ENCODE results near the gene ACSM3. TPM values are rescaled to one million over a fixed set of nuclear protein-coding genes. Genes with fewer than 3 reads are reported as not detected.

Gene ACSM3
- polyA plus RNA-seq, 1 of the 3 experiments (the other 2 are of a cell fraction) = 0.44 TPM

DNA sequence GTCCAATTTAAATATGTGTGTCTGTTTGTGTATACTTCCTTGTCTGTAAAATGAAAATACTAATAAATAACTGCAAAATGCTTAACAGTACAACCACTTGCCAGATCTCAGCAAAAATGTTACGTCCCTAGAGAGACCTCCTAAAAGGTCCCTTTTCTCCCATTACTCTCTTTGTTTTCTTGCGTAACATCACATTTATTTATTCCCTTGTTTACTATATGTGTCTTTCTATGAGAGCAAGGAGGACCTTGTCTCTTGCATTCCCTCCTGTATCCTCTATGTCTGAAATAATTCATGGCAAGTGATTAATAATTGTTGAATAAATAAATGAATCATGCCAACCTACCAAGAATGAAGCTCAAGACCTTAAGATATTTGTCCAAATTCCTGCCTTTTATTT is 1.9 kb downstream of the ACSM3 start:
- 88% methylated on average over 2 of the region's 2 CpGs for WGBS (ENCODE audit: low lambda C conversion rate)
- no peaks in the 10 kb centered on the region for H3K27me3 ChIP-seq (ENCODE audit: insufficient read depth)
- no peak overlapping the region for H3K9ac ChIP-seq
- no peaks in the 10 kb centered on the region for H3K4me1 ChIP-seq (ENCODE audit: control insufficient read depth in 1 of 2, insufficient read depth in 2 of 2, low read depth in 1 of 2, low read length in 1 of 2)
- H3K36me3 ChIP-seq (replicated peaks in 1 of 2; ENCODE audit: control insufficient read depth in 1 of 2, insufficient read depth in 2 of 2, low read length in 1 of 2) = no peaks in the 10 kb centered on the region
- no peak for DNase-seq
- H3K9me2 ChIP-seq = no peaks in the 10 kb centered on the region
- no peaks in the 10 kb centered on the region for H4K20me1 ChIP-seq (ENCODE audit: insufficient read depth)
- no peak overlapping the region for H3K4me2 ChIP-seq
- no peaks in the 10 kb centered on the region for H3K79me2 ChIP-seq (ENCODE audit: insufficient read depth)
- TF ChIP-seq FOXM1 (IDR thresholded peaks at IDR 0.05; ENCODE audit: low read depth) (no peak), YY1 (IDR thresholded peaks at IDR 0.05; ENCODE audit: low read depth) (no peak), NRF1 (IDR thresholded peaks at IDR 0.05; ENCODE audit: low read depth, low read length) (no peak), CHD2 (IDR thresholded peaks at IDR 0.05; ENCODE audit: low read length, partially characterized antibody) (no peak), RFX5 (IDR thresholded peaks at IDR 0.05; ENCODE audit: low read length) (no peak), POLR2AphosphoS5 (IDR thresholded peaks at IDR 0.05; ENCODE audit: low read depth, low read length) (no peak), TEAD4 (IDR thresholded peaks at IDR 0.05; ENCODE audit: borderline replicate concordance, insufficient read depth) (no peak), SIN3A (IDR thresholded peaks at IDR 0.05; ENCODE audit: borderline replicate concordance, low read depth, low read length) (no peak), GATA2 (CRISPR knock-in tag; IDR thresholded peaks at IDR 0.05) (no peak)
- TF ChIP-seq, protein P1, sequence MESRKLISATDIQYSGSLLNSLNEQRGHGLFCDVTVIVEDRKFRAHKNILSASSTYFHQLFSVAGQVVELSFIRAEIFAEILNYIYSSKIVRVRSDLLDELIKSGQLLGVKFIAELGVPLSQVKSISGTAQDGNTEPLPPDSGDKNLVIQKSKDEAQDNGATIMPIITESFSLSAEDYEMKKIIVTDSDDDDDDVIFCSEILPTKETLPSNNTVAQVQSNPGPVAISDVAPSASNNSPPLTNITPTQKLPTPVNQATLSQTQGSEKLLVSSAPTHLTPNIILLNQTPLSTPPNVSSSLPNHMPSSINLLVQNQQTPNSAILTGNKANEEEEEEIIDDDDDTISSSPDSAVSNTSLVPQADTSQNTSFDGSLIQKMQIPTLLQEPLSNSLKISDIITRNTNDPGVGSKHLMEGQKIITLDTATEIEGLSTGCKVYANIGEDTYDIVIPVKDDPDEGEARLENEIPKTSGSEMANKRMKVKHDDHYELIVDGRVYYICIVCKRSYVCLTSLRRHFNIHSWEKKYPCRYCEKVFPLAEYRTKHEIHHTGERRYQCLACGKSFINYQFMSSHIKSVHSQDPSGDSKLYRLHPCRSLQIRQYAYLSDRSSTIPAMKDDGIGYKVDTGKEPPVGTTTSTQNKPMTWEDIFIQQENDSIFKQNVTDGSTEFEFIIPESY (IDR thresholded peaks at IDR 0.05; ENCODE audit: borderline replicate concordance, low read depth) = no peak
- TF ChIP-seq, protein P2, sequence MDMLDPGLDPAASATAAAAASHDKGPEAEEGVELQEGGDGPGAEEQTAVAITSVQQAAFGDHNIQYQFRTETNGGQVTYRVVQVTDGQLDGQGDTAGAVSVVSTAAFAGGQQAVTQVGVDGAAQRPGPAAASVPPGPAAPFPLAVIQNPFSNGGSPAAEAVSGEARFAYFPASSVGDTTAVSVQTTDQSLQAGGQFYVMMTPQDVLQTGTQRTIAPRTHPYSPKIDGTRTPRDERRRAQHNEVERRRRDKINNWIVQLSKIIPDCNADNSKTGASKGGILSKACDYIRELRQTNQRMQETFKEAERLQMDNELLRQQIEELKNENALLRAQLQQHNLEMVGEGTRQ (IDR thresholded peaks at IDR 0.05; ENCODE audit: borderline replicate concordance, low read depth, low read length) = no peak
- no peak overlapping the region for H2AFZ ChIP-seq (ENCODE audit: low read depth)
- no peak overlapping the region for H3K27ac ChIP-seq (ENCODE audit: low read depth in 2 of 2, low read length in 1 of 2)
- no peaks in the 10 kb centered on the region for H3K9me3 ChIP-seq
- CTCF ChIA-PET = interaction anchor here (0.6 kb wide), 1 partner anchor 26 kb away, joined by 3 read pairs; no protein-coding TSS in a partner anchor
- no peaks in the 10 kb centered on the region for H3F3A ChIP-seq (replicated peaks; ENCODE audit: insufficient read depth)
- H3K4me3 ChIP-seq (ENCODE audit: low read depth in 2 of 2, low read length in 1 of 2) = no peak overlapping the region
- POLR2A ChIA-PET = interaction anchor here (0.6 kb wide), 1 partner anchor 506 kb away, joined by 4 read pairs; no protein-coding TSS in a partner anchor

DNA sequence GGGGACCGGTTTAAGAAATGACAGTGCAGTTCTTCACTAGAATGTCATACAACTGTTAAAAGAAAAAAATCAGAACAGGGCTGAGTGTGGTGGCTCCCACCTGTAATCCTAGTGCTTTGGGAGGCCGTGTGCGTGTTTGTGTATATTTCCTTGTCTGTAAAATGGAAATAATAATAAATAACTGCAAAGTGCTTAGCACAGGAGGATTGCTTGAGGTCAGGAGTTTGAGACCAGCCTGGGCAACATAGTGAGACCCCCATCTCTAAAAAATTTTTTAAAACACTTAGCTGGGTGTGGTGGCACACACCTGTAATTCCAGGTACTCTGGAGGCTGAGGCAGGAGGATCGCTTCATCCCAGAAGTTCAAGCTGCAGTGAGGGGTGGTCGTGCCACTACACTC is 2.5 kb downstream of the ACSM3 start:
- Histone ChIP-seq H3K27ac (ENCODE audit: low read depth in 2 of 2, low read length in 1 of 2) (no peak overlapping the region), H3K9me2 (no peaks in the 10 kb centered on the region), H3K27me3 (ENCODE audit: insufficient read depth) (no peaks in the 10 kb centered on the region), H3K4me2 (no peak overlapping the region), H3K4me1 (ENCODE audit: control insufficient read depth in 1 of 2, insufficient read depth in 2 of 2, low read depth in 1 of 2, low read length in 1 of 2) (no peaks in the 10 kb centered on the region), H2AFZ (ENCODE audit: low read depth) (no peak overlapping the region), H4K20me1 (ENCODE audit: insufficient read depth) (no peaks in the 10 kb centered on the region), H3K9me3 (no peaks in the 10 kb centered on the region), H3K36me3 (replicated peaks in 1 of 2; ENCODE audit: control insufficient read depth in 1 of 2, insufficient read depth in 2 of 2, low read length in 1 of 2) (no peaks in the 10 kb centered on the region), H3F3A (replicated peaks; ENCODE audit: insufficient read depth) (no peaks in the 10 kb centered on the region), H3K9ac (no peak overlapping the region), H3K4me3 (ENCODE audit: low read depth in 2 of 2, low read length in 1 of 2) (no peak overlapping the region), H3K79me2 (ENCODE audit: insufficient read depth) (no peaks in the 10 kb centered on the region)
- no peak for DNase-seq
- CTCF ChIA-PET = interaction anchor here (0.6 kb wide), 2 partner anchors 26 to 174 kb away, joined by 3 read pairs; no protein-coding TSS in a partner anchor
- POLR2A ChIA-PET = no interaction called here
- WGBS (ENCODE audit: low lambda C conversion rate) = 30% methylated on average over 5 of the region's 5 CpGs
- TF ChIP-seq, protein P1 (IDR thresholded peaks at IDR 0.05; ENCODE audit: borderline replicate concordance, low read depth) = no peak
- TF ChIP-seq FOSL2 (IDR thresholded peaks at IDR 0.05; ENCODE audit: borderline replicate concordance, low read depth) = no peak
- TF ChIP-seq, protein P3, sequence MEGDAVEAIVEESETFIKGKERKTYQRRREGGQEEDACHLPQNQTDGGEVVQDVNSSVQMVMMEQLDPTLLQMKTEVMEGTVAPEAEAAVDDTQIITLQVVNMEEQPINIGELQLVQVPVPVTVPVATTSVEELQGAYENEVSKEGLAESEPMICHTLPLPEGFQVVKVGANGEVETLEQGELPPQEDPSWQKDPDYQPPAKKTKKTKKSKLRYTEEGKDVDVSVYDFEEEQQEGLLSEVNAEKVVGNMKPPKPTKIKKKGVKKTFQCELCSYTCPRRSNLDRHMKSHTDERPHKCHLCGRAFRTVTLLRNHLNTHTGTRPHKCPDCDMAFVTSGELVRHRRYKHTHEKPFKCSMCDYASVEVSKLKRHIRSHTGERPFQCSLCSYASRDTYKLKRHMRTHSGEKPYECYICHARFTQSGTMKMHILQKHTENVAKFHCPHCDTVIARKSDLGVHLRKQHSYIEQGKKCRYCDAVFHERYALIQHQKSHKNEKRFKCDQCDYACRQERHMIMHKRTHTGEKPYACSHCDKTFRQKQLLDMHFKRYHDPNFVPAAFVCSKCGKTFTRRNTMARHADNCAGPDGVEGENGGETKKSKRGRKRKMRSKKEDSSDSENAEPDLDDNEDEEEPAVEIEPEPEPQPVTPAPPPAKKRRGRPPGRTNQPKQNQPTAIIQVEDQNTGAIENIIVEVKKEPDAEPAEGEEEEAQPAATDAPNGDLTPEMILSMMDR (IDR thresholded peaks at IDR 0.05) = no peak
- TF ChIP-seq, protein P4, sequence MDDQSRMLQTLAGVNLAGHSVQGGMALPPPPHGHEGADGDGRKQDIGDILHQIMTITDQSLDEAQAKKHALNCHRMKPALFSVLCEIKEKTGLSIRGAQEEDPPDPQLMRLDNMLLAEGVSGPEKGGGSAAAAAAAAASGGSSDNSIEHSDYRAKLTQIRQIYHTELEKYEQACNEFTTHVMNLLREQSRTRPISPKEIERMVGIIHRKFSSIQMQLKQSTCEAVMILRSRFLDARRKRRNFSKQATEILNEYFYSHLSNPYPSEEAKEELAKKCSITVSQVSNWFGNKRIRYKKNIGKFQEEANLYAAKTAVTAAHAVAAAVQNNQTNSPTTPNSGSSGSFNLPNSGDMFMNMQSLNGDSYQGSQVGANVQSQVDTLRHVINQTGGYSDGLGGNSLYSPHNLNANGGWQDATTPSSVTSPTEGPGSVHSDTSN (IDR thresholded peaks at IDR 0.05) = no peak
- TF ChIP-seq FOXM1 (IDR thresholded peaks at IDR 0.05; ENCODE audit: low read depth) = no peak
- TF ChIP-seq EP300 (IDR thresholded peaks at IDR 0.05; ENCODE audit: borderline replicate concordance in 1 of 2, low read depth in 1 of 2, low read length in 1 of 2) = no peak
- no peak for TF ChIP-seq ELF1 (IDR thresholded peaks at IDR 0.05)
- TF ChIP-seq RFX5 (IDR thresholded peaks at IDR 0.05; ENCODE audit: low read length) = no peak
- TF ChIP-seq MEF2A (IDR thresholded peaks at IDR 0.05; ENCODE audit: borderline replicate concordance, low read depth) = no peak
